Gastrocnemius medialis (tissue), 4 donors: ENCODE results near the gene PRKCQ. TPM values are rescaled to one million over a fixed set of nuclear protein-coding genes. Genes with fewer than 3 reads are reported as not detected.

Experiments
- ATAC-seq, 2 donors: fragments of 150-250 bp; one replicate each; pipeline ENCODE4 v1.9.1; 2016
- DNase-seq, 2 donors: peaks; one replicate each; pipeline ENCODE4 v3.0.0-alpha.2; 2019
- H3K27ac ChIP-seq, 4 donors: fragments of 200-600 bp; sonication (generic); 1 replicate in 1 of 4; 2 replicates in 3 of 4; pipeline ENCODE4 v1.5.1; 2016 to 2018; ENCODE audit warnings: mild to moderate bottlenecking in 2 of 4, moderate library complexity in 1 of 4
- H3K27me3 ChIP-seq, 3 donors: fragments of 200-600 bp; sonication (generic) in 2 of 3; 1 replicate in 1 of 3; 2 replicates in 2 of 3; pipeline versions ENCODE4 v1.5.1 to v1.6.0; 2016 to 2019; ENCODE audit warnings: mild to moderate bottlenecking in 1 of 3, moderate library complexity in 1 of 3
- H3K36me3 ChIP-seq, 2 donors: fragments of 200-600 bp; sonication (generic) in 1 of 2; one replicate each; pipeline ENCODE4 v1.5.1; 2017 to 2018
- H3K4me1 ChIP-seq, 2 donors: fragments of 200-600 bp; sonication (generic) in 1 of 2; one replicate each; pipeline ENCODE4 v1.5.1; 2016 to 2017; ENCODE audit warnings: mild to moderate bottlenecking in 2 of 2
- H3K4me3 ChIP-seq, 4 donors: fragments of 200-600 bp; sonication (generic) in 3 of 4; 1 replicate in 1 of 4; 2 replicates in 3 of 4; pipeline ENCODE4 v1.5.1; 2016 to 2019; ENCODE audit warnings: mild to moderate bottlenecking in 2 of 4
- H3K9me3 ChIP-seq, 3 donors: fragments of 200-600 bp; sonication (generic) in 2 of 3; 1 replicate in 1 of 3; 2 replicates in 2 of 3; pipeline ENCODE4 v1.5.1; 2016 to 2019
- POLR2A ChIP-seq, 2 donors: fragments of 450-650 bp; IDR thresholded peaks; one replicate each; pipeline ENCODE4 v1.6.1; 2017; ENCODE audit warnings: antibody characterized with exemption in 2 of 2, mild to moderate bottlenecking in 2 of 2, moderate library complexity in 2 of 2
- in situ Hi-C, 4 donors: fragments of 200-750 bp; cut with MboI; loops; one replicate each; pipeline versions ENCODE4 v1.15.0 to v1.8.0; 2017; ENCODE audit warnings: low sequenced_read_pairs in 4 of 4
- intact Hi-C: fragments of 100-400 bp; cut with DNase I; formaldehyde crosslinking; loops from one replicate; pipeline ENCODE4 v1.15.1; 2023; ENCODE audit warnings: low total_unique reads
- total RNA-seq, 4 donors: library from RNA; depleted of rRNA; stranded (reverse); fragments of >200 nt; gene quantifications; one replicate each; pipeline versions ENCODE4 v1.1.0 to v1.2.3, GENCODE V29; 2016
- TF ChIP-seq, protein P1 (sequence below), 5 experiments: fragments of 450-650 bp in 3 of 5; fragments of 200-600 bp in 2 of 5; sonication (generic) in 2 of 5; IDR thresholded peaks in 4 of 5; conservative IDR thresholded peaks in 1 of 5; 1 replicate in 4 of 5; 2 replicates in 1 of 5; pipeline ENCODE4 v1.5.1; 2016 to 2019; ENCODE audit warnings: antibody characterized with exemption in 5 of 5, mild to moderate bottlenecking in 3 of 5, moderate library complexity in 3 of 5

PRKCQ gene
- total RNA-seq, 4 donors from 2014 or later = 25.8 to 70.7 (median 38.8) TPM

DNA sequence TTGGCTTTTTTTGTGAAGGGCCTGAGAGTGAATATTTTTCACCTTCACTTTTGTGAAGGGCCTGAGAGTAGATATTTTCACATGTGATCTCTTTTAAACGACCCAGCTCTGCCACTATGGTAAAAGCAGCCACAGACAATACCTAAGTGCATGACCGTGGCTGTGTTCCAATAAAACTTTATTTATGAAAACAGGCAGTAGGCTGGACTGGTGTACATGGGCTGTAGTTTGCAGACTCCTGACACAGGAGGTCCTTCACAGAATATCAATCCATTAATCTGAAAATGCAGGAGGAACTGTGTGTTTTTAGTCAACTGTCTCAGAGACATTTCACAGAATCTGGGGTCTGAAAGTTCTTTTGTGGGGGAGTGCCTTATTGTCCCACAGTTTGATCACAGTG is 186.9 kb downstream of the PRKCQ start:
- no peak for DNase-seq
- Histone ChIP-seq H3K9me3 (peaks cover 0 to 3% (median 0%) of the 10 kb centered on the region in 3 donors), H3K36me3 (no peaks in the 10 kb centered on the region), H3K4me1 (no peaks in the 10 kb centered on the region), H3K27me3 (no peaks in the 10 kb centered on the region), H3K27ac (no peak overlapping the region), H3K4me3 (no peak overlapping the region)
- in situ Hi-C loops (loop anchor here in 3 of 4 donors (10.0 to 25.0 kb wide), 2 partner anchors 156 to 288 kb away; no protein-coding TSS in a partner anchor), intact Hi-C loops (no loop called here)
- TF ChIP-seq, protein P1, sequence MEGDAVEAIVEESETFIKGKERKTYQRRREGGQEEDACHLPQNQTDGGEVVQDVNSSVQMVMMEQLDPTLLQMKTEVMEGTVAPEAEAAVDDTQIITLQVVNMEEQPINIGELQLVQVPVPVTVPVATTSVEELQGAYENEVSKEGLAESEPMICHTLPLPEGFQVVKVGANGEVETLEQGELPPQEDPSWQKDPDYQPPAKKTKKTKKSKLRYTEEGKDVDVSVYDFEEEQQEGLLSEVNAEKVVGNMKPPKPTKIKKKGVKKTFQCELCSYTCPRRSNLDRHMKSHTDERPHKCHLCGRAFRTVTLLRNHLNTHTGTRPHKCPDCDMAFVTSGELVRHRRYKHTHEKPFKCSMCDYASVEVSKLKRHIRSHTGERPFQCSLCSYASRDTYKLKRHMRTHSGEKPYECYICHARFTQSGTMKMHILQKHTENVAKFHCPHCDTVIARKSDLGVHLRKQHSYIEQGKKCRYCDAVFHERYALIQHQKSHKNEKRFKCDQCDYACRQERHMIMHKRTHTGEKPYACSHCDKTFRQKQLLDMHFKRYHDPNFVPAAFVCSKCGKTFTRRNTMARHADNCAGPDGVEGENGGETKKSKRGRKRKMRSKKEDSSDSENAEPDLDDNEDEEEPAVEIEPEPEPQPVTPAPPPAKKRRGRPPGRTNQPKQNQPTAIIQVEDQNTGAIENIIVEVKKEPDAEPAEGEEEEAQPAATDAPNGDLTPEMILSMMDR (IDR thresholded peaks at IDR 0.05 in 4 of 5, conservative IDR thresholded peaks at IDR 0.05 in 1 of 5) = no peak
- no peak for TF ChIP-seq POLR2A (IDR thresholded peaks at IDR 0.05)
- no peak for ATAC-seq

DNA sequence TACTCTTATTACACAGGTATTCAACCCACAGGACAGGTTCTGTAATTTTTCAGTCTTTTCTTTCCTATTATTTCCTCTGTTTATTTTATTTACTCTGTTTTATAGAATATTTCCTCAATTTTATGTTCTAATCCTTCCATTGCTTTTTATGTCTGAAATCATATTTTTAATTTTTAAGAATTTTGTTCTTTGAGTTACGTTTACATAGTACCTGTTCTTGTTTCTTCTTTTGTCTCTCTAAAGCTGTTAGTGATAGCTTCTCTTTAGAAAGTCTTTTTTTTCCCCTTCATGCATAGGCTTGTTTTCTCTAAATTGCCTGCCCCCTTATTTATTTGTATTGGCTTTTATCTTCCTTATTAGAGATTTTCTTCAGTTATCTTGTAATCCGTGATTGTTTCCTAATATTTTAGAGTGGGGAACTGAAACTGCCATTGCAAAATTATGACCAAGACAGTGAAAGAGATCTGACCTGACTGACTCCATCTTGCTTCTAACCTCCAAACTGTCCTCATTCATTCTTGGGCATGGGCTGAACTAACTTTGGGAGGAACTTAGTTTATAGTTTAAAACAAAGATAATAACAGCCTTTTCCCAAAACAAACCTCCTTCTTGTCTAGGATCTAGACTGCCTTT is 189.7 kb downstream of the PRKCQ start:
- no peaks in the 10 kb centered on the region for H3K36me3 ChIP-seq
- H3K27ac ChIP-seq = no peak overlapping the region
- H3K9me3 ChIP-seq = peaks cover 0 to 3% (median 0%) of the 10 kb centered on the region in 3 donors
- H3K4me1 ChIP-seq = no peaks in the 10 kb centered on the region
- no peak for ATAC-seq
- in situ Hi-C loops = loop anchor here in 3 of 4 donors (10.0 to 25.0 kb wide), 2 partner anchors 153 to 286 kb away; no protein-coding TSS in a partner anchor
- no peak overlapping the region for H3K4me3 ChIP-seq
- no peak for DNase-seq
- no peak for TF ChIP-seq POLR2A (IDR thresholded peaks at IDR 0.05)
- intact Hi-C loops = no loop called here
- H3K27me3 ChIP-seq = no peaks in the 10 kb centered on the region

DNA sequence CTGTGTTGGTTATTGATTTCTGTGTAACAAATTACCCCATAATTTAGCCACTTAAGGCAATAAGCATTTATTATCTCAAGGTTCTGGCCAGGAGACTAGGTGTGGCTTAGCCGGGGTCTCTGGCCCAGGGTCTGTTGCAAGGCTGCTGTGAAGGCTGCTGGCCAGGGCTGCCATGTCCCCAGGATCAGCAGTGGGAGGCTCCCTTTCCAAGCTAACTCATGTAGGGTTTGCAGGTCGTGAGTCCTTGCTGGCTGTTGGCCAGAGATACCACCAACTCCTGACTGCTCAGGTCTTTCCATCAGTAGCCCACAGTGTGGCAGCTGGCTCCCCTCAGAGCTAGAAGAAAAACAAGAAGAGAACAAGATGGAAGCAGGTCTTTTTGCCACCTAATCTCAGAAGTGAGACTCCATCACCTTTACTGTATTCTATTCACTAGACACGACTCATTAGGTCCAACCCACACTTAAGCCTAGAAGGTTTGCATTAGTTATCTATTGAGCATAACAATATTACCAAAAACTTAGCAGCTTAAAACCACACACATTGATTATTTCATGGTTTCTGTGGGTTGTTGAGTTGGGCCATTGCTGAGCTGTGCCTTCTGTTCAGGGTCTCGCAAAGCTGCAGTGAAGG is 191.7 kb downstream of the PRKCQ start:
- Histone ChIP-seq H3K27me3 (no peaks in the 10 kb centered on the region), H3K4me1 (no peaks in the 10 kb centered on the region), H3K9me3 (peaks cover 0 to 3% (median 0%) of the 10 kb centered on the region in 3 donors), H3K36me3 (no peaks in the 10 kb centered on the region), H3K27ac (no peak overlapping the region), H3K4me3 (no peak overlapping the region)
- ATAC-seq = no peak
- no peak for DNase-seq
- in situ Hi-C loops (loop anchor here in 2 of 4 donors (25.0 kb wide), 1 partner anchor 151 kb away; no protein-coding TSS in a partner anchor), intact Hi-C loops (no loop called here)
- no peak for TF ChIP-seq POLR2A (IDR thresholded peaks at IDR 0.05)
- TF ChIP-seq, protein P1 (IDR thresholded peaks at IDR 0.05 in 4 of 5, conservative IDR thresholded peaks at IDR 0.05 in 1 of 5) = no peak

DNA sequence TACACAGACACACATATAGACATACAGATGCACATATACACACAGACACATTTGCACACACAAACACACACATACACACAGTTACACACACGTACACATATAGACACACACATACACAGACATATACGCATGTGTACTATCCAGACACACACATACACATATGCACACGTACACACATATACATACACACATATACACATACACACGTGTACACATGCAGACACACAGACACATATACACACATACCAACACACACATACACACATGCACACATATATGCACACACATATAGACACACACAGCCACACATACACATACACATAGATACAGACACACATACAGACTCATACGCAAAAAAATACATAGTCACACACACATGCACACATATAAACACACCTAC is 193.1 kb downstream of the PRKCQ start:
- H3K4me3 ChIP-seq = no peak overlapping the region
- in situ Hi-C loops = loop anchor here in 2 of 4 donors (25.0 kb wide), 1 partner anchor 150 kb away; no protein-coding TSS in a partner anchor
- intact Hi-C loops = no loop called here

More for the DNA sequence above, 193.1 kb downstream of the PRKCQ start:
- no peak for TF ChIP-seq POLR2A (IDR thresholded peaks at IDR 0.05)
- TF ChIP-seq, protein P1 (IDR thresholded peaks at IDR 0.05 in 4 of 5, conservative IDR thresholded peaks at IDR 0.05 in 1 of 5) = no peak
- no peak for ATAC-seq
- H3K27ac ChIP-seq = no peak overlapping the region
- peaks cover 0 to 3% (median 0%) of the 10 kb centered on the region in 3 donors for H3K9me3 ChIP-seq
- H3K27me3 ChIP-seq = no peaks in the 10 kb centered on the region
- no peaks in the 10 kb centered on the region for H3K36me3 ChIP-seq
- no peak for DNase-seq
- H3K4me1 ChIP-seq = peaks cover 0 to 6% of the 10 kb centered on the region in 2 donors
